ENCODE measurements around the gene CPEB3. TPM values are rescaled to one million over a fixed set of nuclear protein-coding genes. Genes with fewer than 3 reads are reported as not detected.

Gene CPEB3
- total RNA-seq, 1 donor from 2014 or later = 1.1 TPM

DNA sequence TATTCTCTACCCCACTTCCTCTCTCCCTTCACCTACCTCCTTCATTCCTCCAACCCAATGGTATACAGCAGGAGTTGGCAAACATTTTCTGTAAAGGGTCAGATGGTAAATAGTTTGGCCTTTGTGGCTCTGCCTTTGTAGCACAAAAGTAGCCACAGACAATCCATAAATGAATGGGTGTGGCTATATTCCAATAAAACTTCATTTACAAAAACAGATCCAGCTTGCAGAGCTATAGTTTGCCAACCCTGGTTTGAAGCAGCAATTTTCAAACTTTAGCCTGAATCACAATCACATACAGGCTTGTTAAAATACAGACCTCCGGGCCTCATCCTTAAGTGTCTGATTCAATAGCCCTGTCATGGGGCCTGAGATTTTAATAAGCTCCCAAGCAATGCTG lies 110.5 kb downstream of the CPEB3 start:
- TF ChIP-seq, protein P1, sequence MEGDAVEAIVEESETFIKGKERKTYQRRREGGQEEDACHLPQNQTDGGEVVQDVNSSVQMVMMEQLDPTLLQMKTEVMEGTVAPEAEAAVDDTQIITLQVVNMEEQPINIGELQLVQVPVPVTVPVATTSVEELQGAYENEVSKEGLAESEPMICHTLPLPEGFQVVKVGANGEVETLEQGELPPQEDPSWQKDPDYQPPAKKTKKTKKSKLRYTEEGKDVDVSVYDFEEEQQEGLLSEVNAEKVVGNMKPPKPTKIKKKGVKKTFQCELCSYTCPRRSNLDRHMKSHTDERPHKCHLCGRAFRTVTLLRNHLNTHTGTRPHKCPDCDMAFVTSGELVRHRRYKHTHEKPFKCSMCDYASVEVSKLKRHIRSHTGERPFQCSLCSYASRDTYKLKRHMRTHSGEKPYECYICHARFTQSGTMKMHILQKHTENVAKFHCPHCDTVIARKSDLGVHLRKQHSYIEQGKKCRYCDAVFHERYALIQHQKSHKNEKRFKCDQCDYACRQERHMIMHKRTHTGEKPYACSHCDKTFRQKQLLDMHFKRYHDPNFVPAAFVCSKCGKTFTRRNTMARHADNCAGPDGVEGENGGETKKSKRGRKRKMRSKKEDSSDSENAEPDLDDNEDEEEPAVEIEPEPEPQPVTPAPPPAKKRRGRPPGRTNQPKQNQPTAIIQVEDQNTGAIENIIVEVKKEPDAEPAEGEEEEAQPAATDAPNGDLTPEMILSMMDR (IDR thresholded peaks at IDR 0.05) = no peak
- no peaks in the 10 kb centered on the region for H3K36me3 Mint-ChIP-seq (ENCODE audit: low read depth)
- no peaks in the 10 kb centered on the region for H3K27me3 Mint-ChIP-seq (ENCODE audit: low read depth)
- H3K4me1 Mint-ChIP-seq (ENCODE audit: low read depth) = peaks cover 4% of the 10 kb centered on the region
- no peak for DNase-seq (ENCODE audit: low spot score)
- peaks cover under 1% of the 10 kb centered on the region for H3K9me3 Mint-ChIP-seq (ENCODE audit: low read depth)
- H3K4me3 Mint-ChIP-seq (ENCODE audit: unreplicated experiment) = no peak overlapping the region
- H3K27ac Mint-ChIP-seq (ENCODE audit: unreplicated experiment) = no peak overlapping the region

DNA sequence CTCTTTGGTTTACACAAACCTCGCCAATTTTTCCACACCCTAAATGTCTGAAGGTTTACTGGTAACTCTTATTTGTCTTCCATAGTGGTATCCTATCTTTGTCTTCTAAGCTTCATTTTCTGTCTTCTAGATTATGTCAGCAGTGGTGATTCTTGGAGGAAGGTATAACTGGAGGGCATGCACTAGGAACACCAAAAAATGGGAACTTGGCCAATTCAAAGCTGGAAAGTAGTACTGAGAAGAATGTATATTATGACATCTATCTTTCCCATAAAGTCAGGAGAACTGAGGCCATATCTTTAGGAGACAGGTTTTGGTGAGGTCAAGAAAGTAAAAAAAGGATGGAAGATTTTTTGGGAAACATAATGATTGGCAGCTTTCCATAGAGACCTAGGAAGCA lies 113.3 kb downstream of the CPEB3 start:
- H3K4me3 Mint-ChIP-seq (ENCODE audit: unreplicated experiment) = no peak overlapping the region
- H3K36me3 Mint-ChIP-seq (ENCODE audit: low read depth) = no peaks in the 10 kb centered on the region
- no peak overlapping the region for H3K27ac Mint-ChIP-seq (ENCODE audit: unreplicated experiment)
- H3K9me3 Mint-ChIP-seq (ENCODE audit: low read depth) = peaks cover 5% of the 10 kb centered on the region
- TF ChIP-seq, protein P1 (IDR thresholded peaks at IDR 0.05) = no peak
- no peak for DNase-seq (ENCODE audit: low spot score)
- H3K27me3 Mint-ChIP-seq (ENCODE audit: low read depth) = no peaks in the 10 kb centered on the region
- peaks cover 4% of the 10 kb centered on the region for H3K4me1 Mint-ChIP-seq (ENCODE audit: low read depth)

DNA sequence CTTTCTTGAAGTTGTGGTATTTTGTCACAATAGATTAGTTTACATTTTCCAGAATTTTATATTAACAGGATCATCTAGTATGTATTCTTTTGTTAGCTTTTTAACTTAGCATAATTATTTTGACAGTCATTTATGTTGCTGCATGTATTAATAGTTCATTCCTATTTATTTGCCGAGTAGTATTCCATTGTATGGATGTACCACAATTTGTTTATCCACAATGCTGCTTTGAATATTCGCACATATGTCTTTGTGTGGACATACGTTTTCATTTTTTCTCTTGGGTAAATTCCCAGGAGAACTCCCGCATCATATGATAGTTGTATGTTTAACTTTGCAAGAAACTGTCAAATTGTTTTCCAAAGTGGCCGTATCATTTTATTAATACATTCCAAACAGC lies 115.7 kb downstream of the CPEB3 start:
- no peaks in the 10 kb centered on the region for H3K36me3 Mint-ChIP-seq (ENCODE audit: low read depth)
- H3K4me3 Mint-ChIP-seq (ENCODE audit: unreplicated experiment) = no peak overlapping the region
- TF ChIP-seq, protein P1 (IDR thresholded peaks at IDR 0.05) = no peak
- no peaks in the 10 kb centered on the region for H3K27me3 Mint-ChIP-seq (ENCODE audit: low read depth)
- no peak for DNase-seq (ENCODE audit: low spot score)
- peaks cover 4% of the 10 kb centered on the region for H3K4me1 Mint-ChIP-seq (ENCODE audit: low read depth)
- H3K9me3 Mint-ChIP-seq (ENCODE audit: low read depth) = peaks cover 5% of the 10 kb centered on the region
- H3K27ac Mint-ChIP-seq (ENCODE audit: unreplicated experiment) = no peak overlapping the region

DNA sequence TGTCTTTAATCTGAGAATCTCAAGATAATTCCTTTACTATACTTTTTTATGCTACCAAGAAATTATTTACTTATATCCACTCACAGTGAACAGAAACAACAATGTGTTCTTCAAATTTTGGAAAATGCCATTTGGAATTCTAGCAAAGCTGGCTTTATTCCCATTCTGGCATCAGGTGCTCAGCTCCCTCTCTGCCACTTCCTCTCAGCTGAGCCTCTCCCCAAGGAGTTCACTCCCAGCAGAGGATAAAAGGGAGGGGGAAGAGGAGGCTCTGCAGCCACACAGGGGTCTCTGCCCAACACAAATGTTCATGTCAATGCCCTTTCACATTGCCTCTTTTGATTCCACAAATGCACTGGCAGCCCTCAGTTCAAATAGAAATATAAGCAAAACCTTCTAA lies 116.9 kb downstream of the CPEB3 start:
- Mint-ChIP-seq H3K36me3 (ENCODE audit: low read depth) (peaks cover 1% of the 10 kb centered on the region), H3K4me1 (ENCODE audit: low read depth) (peaks cover 4% of the 10 kb centered on the region), H3K9me3 (ENCODE audit: low read depth) (peaks cover 7% of the 10 kb centered on the region), H3K27me3 (ENCODE audit: low read depth) (no peaks in the 10 kb centered on the region), H3K27ac (ENCODE audit: unreplicated experiment) (no peak overlapping the region), H3K4me3 (ENCODE audit: unreplicated experiment) (no peak overlapping the region)
- no peak for DNase-seq (ENCODE audit: low spot score)
- TF ChIP-seq, protein P1 (IDR thresholded peaks at IDR 0.05) = no peak

DNA sequence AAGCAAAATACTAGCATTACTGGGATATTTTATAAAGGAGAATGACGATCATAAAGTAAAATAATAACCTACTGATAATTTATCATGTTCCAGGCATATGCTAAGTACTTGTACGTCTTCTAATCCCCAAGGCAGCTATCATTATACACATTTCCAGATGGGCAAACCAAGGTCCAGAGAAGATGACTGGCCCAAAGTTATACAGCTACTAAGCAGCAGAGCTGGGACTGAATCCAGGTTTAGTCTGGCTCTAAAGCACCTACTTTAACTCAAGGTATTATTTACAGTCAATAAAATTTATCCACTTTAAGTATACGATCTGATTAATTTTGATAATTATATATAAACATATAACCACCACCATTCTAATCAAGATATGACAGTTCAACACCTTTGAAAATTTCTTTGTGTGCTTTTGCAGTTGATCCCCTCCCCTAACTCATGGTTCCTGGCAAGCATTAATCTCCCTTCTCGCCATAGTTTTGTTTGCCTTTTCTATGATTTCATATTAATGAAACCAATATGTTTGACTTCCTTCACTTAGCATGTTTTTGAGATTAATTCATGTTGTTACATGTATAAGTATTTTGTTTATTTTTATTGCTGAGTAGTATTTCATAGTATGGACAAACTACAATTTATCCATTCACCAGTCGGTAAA lies 126.7 kb downstream of the CPEB3 start:
- Mint-ChIP-seq H3K4me3 (ENCODE audit: unreplicated experiment) (no peak overlapping the region), H3K27me3 (ENCODE audit: low read depth) (no peaks in the 10 kb centered on the region), H3K36me3 (ENCODE audit: low read depth) (peaks cover 9% of the 10 kb centered on the region), H3K27ac (ENCODE audit: unreplicated experiment) (no peak overlapping the region), H3K4me1 (ENCODE audit: low read depth) (no peaks in the 10 kb centered on the region), H3K9me3 (ENCODE audit: low read depth) (peaks cover 12% of the 10 kb centered on the region)
- TF ChIP-seq, protein P1 (IDR thresholded peaks at IDR 0.05) = no peak
- DNase-seq (ENCODE audit: low spot score) = no peak

Data from chondrocyte (in vitro differentiated cells).